DMS 273 (cell line): ENCODE results near the gene BIRC7.

ENCODE experiments used
- DNase-seq: peaks from one replicate; lab custom pipeline; 2025; ENCODE audit not compliant: unreplicated experiment; lab: John Stamatoyannopoulos, UW

BIRC7 gene

GRCh38 chr20:63279931-63280330 lies 44.2 kb downstream of the BIRC7 start:
- DNase-seq: no peak

GRCh38 chr20:63280371-63280770 lies 44.7 kb downstream of the BIRC7 start:
- no peak for DNase-seq

- DNase-seq: peak; percentile 48
Observed at GRCh38 chr20:63280929-63281545, 45.3 kb downstream of the BIRC7 start.

GRCh38 chr20:63281742-63282665 lies 46.3 kb downstream of the BIRC7 start:
- DNase-seq: no peak

GRCh38 chr20:63282946-63283345 lies 47.2 kb downstream of the BIRC7 start:
- DNase-seq: no peak

- DNase-seq: no peak
Observed at GRCh38 chr20:63283397-63284082, 47.8 kb downstream of the BIRC7 start.

GRCh38 chr20:63284083-63284440 lies 48.4 kb downstream of the BIRC7 start:
- DNase-seq: no peak

- no peak for DNase-seq
Observed at GRCh38 chr20:63284544-63284949, 48.8 kb downstream of the BIRC7 start.

GRCh38 chr20:63284981-63285524 lies 49.3 kb downstream of the BIRC7 start:
- no peak for DNase-seq

- no peak for DNase-seq
Observed at GRCh38 chr20:63285636-63286615, 50.2 kb downstream of the BIRC7 start.

GRCh38 chr20:63286781-63287696 lies 51.3 kb downstream of the BIRC7 start:
- DNase-seq: no peak

- no peak for DNase-seq
Observed at GRCh38 chr20:63287697-63288580, 52.2 kb downstream of the BIRC7 start.

GRCh38 chr20:63288581-63289251 lies 53.0 kb downstream of the BIRC7 start:
- DNase-seq: no peak

GRCh38 chr20:63289311-63290135 lies 53.8 kb downstream of the BIRC7 start:
- no peak for DNase-seq
